HEK293 (cell line): ENCODE measurements around the gene BIK.

Experiments used
- CTCF ChIA-PET: fragments of 350-600 bp; formaldehyde crosslinking; extraction: SDS; loops from one replicate; lab custom pipeline; 2021; ENCODE audit warnings: antibody characterized with exemption; lab: Yijun Ruan, JAX
- POLR2A ChIA-PET: fragments of 300-600 bp; formaldehyde crosslinking; extraction: SDS; loops from one replicate; lab custom pipeline; 2020; ENCODE audit warnings: antibody characterized with exemption, inconsistent platforms; lab: Yijun Ruan, JAX
- H3K27ac ChIP-seq: fragments of 200-500 bp; sonication (Bioruptor generic); 2 replicates; pipeline ENCODE4 v1.5.1; 2014; ENCODE audit warnings: low read depth, low read length, control low read depth, inconsistent platforms; ENCODE audit errors: extremely low read depth
- H3K36me3 ChIP-seq, 2 experiments: fragments of 200-500 bp in 1 of 2; sonication (Bioruptor generic) in 1 of 2; 1 replicate in 1 of 2; 2 replicates in 1 of 2; pipeline ENCODE4 v1.5.1; 2014 to 2017; ENCODE audit warnings: inconsistent platforms in 2 of 2, low read length in 2 of 2; ENCODE audit not compliant: control insufficient read depth in 2 of 2, insufficient read depth in 1 of 2
- H3K4me1 ChIP-seq: fragments of 200-500 bp; sonication (Bioruptor generic); 2 replicates; pipeline ENCODE4 v1.5.1; 2014; ENCODE audit warnings: mild to moderate bottlenecking, low read length, inconsistent platforms; ENCODE audit not compliant: control insufficient read depth, insufficient read depth
- H3K4me3 ChIP-seq: 2 replicates; pipeline ENCODE4 v1.5.1; 2011; ENCODE audit warnings: low read depth, mild to moderate bottlenecking, control low read depth, low read length, moderate library complexity
- H3K9me3 ChIP-seq: fragments of 200-500 bp; sonication (Bioruptor generic); 2 replicates; pipeline ENCODE4 v1.5.1; 2014; ENCODE audit warnings: low read depth, low read length, inconsistent platforms; ENCODE audit not compliant: control insufficient read depth, insufficient read depth
- EGR2 ChIP-seq: fragments of 450-650 bp; formaldehyde crosslinking; IDR thresholded peaks from 2 replicates; pipeline ENCODE4 v1.5.1; 2016; ENCODE audit warnings: low read depth, missing biosample characterization, missing genetic modification characterization
- REPIN1 ChIP-seq: fragments of 450-650 bp; formaldehyde crosslinking; IDR thresholded peaks from 2 replicates; pipeline ENCODE4 v1.5.1; 2017; ENCODE audit warnings: missing biosample characterization, missing genetic modification characterization, low read depth
- ZNF341 ChIP-seq: fragments of 450-650 bp; formaldehyde crosslinking; IDR thresholded peaks from 2 replicates; pipeline ENCODE4; 2016; ENCODE audit warnings: low read depth, missing biosample characterization, missing genetic modification characterization
- ZNF510 ChIP-seq: fragments of 450-650 bp; formaldehyde crosslinking; IDR thresholded peaks from 2 replicates; pipeline ENCODE4 v1.5.1; 2018; ENCODE audit warnings: mild to moderate bottlenecking, missing genetic modification characterization, missing biosample characterization; ENCODE audit not compliant: insufficient replicate concordance
- ZNF514 ChIP-seq: fragments of 450-650 bp; formaldehyde crosslinking; IDR thresholded peaks from 2 replicates; pipeline ENCODE4 v1.5.1; 2016; ENCODE audit warnings: missing biosample characterization, missing genetic modification characterization
- ZNF530 ChIP-seq: fragments of 450-650 bp; formaldehyde crosslinking; IDR thresholded peaks from 2 replicates; pipeline ENCODE4 v1.5.1; 2016; ENCODE audit warnings: low read depth, missing biosample characterization, missing genetic modification characterization
- ZNF610 ChIP-seq: fragments of 450-650 bp; formaldehyde crosslinking; IDR thresholded peaks from 2 replicates; pipeline ENCODE4 v1.5.1; 2016; ENCODE audit warnings: missing biosample characterization, missing genetic modification characterization, borderline replicate concordance
- ZNF621 ChIP-seq: fragments of 450-650 bp; formaldehyde crosslinking; IDR thresholded peaks from 2 replicates; pipeline ENCODE4 v1.5.1; 2017; ENCODE audit warnings: missing biosample characterization, missing genetic modification characterization
- ZNF791 ChIP-seq: fragments of 450-650 bp; formaldehyde crosslinking; IDR thresholded peaks from 2 replicates; pipeline ENCODE4 v1.5.1; 2016; ENCODE audit warnings: missing biosample characterization, missing genetic modification characterization
- TF ChIP-seq, protein P1 (sequence below): fragments of 450-650 bp; formaldehyde crosslinking; IDR thresholded peaks from 2 replicates; pipeline ENCODE4 v1.5.1; 2016; ENCODE audit warnings: missing biosample characterization, missing genetic modification characterization
- TF ChIP-seq, protein P2 (sequence below): fragments of 450-650 bp; formaldehyde crosslinking; IDR thresholded peaks from 2 replicates; pipeline ENCODE4 v1.5.1; 2016; ENCODE audit warnings: missing biosample characterization, missing genetic modification characterization
- TF ChIP-seq, protein P3 (sequence below): fragments of 450-650 bp; formaldehyde crosslinking; IDR thresholded peaks from 2 replicates; pipeline ENCODE4 v1.5.1; 2016; ENCODE audit warnings: missing biosample characterization, missing genetic modification characterization
- TF ChIP-seq, protein P4 (sequence below): fragments of 450-650 bp; formaldehyde crosslinking; IDR thresholded peaks from 2 replicates; pipeline ENCODE4 v1.5.1; 2016; ENCODE audit warnings: missing biosample characterization, missing genetic modification characterization
- TF ChIP-seq, protein P5 (sequence below): fragments of 450-650 bp; formaldehyde crosslinking; IDR thresholded peaks from 2 replicates; pipeline ENCODE4 v1.5.1; 2016; ENCODE audit warnings: missing biosample characterization, missing genetic modification characterization
- TF ChIP-seq, protein P6 (sequence below): fragments of 450-650 bp; formaldehyde crosslinking; IDR thresholded peaks from 2 replicates; pipeline ENCODE4 v1.5.1; 2016; ENCODE audit warnings: missing biosample characterization, missing genetic modification characterization
- TF ChIP-seq, protein P7 (sequence below): fragments of 450-650 bp; formaldehyde crosslinking; IDR thresholded peaks from 2 replicates; pipeline ENCODE4 v1.5.0; 2017; ENCODE audit warnings: missing biosample characterization, missing genetic modification characterization, borderline replicate concordance

BIK gene

DNA sequence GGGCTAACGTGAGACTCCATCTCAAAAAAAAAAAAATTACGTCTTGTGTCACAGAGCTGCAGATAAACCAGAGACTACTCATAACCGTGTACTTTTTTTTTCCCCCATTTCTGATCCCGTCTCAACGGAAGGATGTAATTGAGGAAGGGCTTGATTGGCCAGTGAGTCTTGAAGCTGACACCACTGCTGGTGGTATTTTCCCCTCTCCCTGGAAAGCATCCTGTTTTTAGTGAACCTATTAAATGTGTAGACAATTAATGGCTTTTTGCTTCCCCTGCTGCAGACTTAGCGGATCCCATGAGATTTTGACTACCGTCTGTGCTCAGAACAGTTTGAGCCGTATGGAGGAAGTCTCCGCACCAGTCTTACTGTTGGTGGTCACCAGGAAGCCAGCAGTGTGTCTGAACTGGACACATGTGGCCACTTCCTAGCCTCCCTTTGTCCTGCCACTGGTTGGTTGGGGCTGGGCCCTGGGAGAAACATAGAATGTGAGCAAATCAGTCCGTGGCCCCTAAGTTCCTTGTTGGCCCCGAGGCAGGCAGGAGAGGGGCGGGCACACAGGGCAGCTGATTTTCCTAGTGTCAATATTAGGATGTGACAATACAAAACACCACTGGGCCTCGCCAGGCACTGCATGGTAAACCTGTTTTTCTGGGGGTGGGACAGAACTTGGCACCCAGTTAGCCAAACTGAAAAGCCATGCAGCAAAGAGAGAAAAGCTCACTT, 3.1 kb downstream of the BIK start (continued):
- TF ChIP-seq, protein P1, sequence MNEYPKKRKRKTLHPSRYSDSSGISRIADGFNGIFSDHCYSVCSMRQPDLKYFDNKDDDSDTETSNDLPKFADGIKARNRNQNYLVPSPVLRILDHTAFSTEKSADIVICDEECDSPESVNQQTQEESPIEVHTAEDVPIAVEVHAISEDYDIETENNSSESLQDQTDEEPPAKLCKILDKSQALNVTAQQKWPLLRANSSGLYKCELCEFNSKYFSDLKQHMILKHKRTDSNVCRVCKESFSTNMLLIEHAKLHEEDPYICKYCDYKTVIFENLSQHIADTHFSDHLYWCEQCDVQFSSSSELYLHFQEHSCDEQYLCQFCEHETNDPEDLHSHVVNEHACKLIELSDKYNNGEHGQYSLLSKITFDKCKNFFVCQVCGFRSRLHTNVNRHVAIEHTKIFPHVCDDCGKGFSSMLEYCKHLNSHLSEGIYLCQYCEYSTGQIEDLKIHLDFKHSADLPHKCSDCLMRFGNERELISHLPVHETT (tag by site-specific recombination) = no peak
- TF ChIP-seq, protein P2, sequence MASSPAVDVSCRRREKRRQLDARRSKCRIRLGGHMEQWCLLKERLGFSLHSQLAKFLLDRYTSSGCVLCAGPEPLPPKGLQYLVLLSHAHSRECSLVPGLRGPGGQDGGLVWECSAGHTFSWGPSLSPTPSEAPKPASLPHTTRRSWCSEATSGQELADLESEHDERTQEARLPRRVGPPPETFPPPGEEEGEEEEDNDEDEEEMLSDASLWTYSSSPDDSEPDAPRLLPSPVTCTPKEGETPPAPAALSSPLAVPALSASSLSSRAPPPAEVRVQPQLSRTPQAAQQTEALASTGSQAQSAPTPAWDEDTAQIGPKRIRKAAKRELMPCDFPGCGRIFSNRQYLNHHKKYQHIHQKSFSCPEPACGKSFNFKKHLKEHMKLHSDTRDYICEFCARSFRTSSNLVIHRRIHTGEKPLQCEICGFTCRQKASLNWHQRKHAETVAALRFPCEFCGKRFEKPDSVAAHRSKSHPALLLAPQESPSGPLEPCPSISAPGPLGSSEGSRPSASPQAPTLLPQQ = no peak
- TF ChIP-seq ZNF791 (tag by site-specific recombination) (no peak), ZNF621 (no peak), EGR2 (no peak), ZNF530 (tag by site-specific recombination) (no peak), ZNF610 (tag by site-specific recombination) (no peak)
- TF ChIP-seq, protein P3, sequence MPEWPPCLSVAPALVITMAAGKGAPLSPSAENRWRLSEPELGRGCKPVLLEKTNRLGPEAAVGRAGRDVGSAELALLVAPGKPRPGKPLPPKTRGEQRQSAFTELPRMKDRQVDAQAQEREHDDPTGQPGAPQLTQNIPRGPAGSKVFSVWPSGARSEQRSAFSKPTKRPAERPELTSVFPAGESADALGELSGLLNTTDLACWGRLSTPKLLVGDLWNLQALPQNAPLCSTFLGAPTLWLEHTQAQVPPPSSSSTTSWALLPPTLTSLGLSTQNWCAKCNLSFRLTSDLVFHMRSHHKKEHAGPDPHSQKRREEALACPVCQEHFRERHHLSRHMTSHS (tag by site-specific recombination) = no peak
- TF ChIP-seq, protein P4, sequence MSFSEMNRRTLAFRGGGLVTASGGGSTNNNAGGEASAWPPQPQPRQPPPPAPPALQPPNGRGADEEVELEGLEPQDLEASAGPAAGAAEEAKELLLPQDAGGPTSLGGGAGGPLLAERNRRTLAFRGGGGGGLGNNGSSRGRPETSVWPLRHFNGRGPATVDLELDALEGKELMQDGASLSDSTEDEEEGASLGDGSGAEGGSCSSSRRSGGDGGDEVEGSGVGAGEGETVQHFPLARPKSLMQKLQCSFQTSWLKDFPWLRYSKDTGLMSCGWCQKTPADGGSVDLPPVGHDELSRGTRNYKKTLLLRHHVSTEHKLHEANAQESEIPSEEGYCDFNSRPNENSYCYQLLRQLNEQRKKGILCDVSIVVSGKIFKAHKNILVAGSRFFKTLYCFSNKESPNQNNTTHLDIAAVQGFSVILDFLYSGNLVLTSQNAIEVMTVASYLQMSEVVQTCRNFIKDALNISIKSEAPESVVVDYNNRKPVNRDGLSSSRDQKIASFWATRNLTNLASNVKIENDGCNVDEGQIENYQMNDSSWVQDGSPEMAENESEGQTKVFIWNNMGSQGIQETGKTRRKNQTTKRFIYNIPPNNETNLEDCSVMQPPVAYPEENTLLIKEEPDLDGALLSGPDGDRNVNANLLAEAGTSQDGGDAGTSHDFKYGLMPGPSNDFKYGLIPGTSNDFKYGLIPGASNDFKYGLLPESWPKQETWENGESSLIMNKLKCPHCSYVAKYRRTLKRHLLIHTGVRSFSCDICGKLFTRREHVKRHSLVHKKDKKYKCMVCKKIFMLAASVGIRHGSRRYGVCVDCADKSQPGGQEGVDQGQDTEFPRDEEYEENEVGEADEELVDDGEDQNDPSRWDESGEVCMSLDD (tag by site-specific recombination) = no peak
- TF ChIP-seq, protein P5, sequence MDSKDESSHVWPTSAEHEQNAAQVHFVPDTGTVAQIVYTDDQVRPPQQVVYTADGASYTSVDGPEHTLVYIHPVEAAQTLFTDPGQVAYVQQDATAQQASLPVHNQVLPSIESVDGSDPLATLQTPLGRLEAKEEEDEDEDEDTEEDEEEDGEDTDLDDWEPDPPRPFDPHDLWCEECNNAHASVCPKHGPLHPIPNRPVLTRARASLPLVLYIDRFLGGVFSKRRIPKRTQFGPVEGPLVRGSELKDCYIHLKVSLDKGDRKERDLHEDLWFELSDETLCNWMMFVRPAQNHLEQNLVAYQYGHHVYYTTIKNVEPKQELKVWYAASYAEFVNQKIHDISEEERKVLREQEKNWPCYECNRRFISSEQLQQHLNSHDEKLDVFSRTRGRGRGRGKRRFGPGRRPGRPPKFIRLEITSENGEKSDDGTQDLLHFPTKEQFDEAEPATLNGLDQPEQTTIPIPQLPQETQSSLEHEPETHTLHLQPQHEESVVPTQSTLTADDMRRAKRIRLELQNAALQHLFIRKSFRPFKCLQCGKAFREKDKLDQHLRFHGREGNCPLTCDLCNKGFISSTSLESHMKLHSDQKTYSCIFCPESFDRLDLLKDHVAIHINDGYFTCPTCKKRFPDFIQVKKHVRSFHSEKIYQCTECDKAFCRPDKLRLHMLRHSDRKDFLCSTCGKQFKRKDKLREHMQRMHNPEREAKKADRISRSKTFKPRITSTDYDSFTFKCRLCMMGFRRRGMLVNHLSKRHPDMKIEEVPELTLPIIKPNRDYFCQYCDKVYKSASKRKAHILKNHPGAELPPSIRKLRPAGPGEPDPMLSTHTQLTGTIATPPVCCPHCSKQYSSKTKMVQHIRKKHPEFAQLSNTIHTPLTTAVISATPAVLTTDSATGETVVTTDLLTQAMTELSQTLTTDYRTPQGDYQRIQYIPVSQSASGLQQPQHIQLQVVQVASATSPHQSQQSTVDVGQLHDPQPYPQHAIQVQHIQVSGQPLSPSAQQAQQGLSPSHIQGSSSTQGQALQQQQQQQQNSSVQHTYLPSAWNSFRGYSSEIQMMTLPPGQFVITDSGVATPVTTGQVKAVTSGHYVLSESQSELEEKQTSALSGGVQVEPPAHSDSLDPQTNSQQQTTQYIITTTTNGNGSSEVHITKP = no peak
- TF ChIP-seq, protein P6, sequence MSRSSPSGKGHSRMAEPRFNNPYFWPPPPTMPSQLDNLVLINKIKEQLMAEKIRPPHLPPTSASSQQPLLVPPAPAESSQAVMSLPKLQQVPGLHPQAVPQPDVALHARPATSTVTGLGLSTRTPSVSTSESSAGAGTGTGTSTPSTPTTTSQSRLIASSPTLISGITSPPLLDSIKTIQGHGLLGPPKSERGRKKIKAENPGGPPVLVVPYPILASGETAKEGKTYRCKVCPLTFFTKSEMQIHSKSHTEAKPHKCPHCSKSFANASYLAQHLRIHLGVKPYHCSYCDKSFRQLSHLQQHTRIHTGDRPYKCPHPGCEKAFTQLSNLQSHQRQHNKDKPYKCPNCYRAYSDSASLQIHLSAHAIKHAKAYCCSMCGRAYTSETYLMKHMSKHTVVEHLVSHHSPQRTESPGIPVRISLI = no peak

DNA sequence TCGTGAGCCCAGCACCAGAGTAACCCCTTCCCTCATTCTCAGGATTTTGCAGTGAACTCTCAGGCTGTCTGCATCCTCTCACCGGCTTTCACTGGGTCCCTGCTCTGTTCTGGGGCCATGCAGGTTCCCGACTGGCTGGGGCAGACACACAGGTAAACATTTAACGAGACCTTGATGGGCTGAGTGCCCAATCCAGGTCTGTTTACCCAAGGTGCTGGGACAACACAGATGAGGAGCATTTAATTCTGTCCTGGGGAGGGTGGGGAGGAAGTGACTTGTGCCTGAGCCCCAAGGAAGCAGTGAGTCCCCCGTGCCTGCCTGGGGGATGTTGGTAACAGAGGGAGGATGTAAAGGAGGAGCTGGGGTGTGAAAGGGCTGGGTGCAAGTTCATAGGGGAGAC, 4.4 kb downstream of the BIK start:
- TF ChIP-seq, protein P7, sequence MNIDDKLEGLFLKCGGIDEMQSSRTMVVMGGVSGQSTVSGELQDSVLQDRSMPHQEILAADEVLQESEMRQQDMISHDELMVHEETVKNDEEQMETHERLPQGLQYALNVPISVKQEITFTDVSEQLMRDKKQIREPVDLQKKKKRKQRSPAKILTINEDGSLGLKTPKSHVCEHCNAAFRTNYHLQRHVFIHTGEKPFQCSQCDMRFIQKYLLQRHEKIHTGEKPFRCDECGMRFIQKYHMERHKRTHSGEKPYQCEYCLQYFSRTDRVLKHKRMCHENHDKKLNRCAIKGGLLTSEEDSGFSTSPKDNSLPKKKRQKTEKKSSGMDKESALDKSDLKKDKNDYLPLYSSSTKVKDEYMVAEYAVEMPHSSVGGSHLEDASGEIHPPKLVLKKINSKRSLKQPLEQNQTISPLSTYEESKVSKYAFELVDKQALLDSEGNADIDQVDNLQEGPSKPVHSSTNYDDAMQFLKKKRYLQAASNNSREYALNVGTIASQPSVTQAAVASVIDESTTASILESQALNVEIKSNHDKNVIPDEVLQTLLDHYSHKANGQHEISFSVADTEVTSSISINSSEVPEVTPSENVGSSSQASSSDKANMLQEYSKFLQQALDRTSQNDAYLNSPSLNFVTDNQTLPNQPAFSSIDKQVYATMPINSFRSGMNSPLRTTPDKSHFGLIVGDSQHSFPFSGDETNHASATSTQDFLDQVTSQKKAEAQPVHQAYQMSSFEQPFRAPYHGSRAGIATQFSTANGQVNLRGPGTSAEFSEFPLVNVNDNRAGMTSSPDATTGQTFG (tag by site-specific recombination) = no peak
- TF ChIP-seq ZNF514 (no peak), ZNF510 (no peak), ZNF341 (tag by site-specific recombination) (no peak), REPIN1 (tag by site-specific recombination) (no peak)
- Histone ChIP-seq H3K36me3 (no peaks in the 10 kb centered on the region), H3K9me3 (no peaks in the 10 kb centered on the region), H3K27ac (no peak overlapping the region), H3K4me3 (no peak overlapping the region), H3K4me1 (peaks cover 7% of the 10 kb centered on the region; the same call in 1 of the 2 replicates)
- ChIA-PET CTCF (interaction anchor here (0.7 to 0.8 kb wide), 2 partner anchors 9 to 24 kb away, joined by 3 to 4 read pairs; no protein-coding TSS in a partner anchor), POLR2A (interaction anchor here (0.6 kb wide), 1 partner anchor 632 kb away, joined by 3 read pairs; no protein-coding TSS in a partner anchor)
